ENCODE data around the gene REM2.

The REM2 gene

DNA sequence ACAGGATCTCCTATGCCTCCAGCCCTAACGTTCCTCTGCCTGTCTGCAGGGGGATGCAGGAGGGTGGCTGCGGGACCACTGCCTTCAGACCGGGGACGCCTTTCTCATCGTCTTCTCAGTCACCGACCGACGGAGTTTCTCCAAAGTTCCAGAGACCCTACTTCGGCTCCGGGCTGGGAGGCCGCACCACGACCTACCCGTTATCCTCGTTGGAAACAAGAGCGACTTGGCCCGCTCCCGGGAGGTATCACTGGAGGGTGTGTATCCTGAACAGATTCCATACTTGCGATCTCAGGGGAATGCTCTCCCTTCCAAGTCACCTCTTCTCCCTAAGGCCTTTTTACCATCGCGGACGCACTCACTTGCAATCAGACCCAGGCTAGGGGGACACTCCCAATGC, 3.0 kb downstream of the REM2 start:
- intact Hi-C loops (cut with DNase I) = no loop called here
- DNase-seq = no peak

DNA sequence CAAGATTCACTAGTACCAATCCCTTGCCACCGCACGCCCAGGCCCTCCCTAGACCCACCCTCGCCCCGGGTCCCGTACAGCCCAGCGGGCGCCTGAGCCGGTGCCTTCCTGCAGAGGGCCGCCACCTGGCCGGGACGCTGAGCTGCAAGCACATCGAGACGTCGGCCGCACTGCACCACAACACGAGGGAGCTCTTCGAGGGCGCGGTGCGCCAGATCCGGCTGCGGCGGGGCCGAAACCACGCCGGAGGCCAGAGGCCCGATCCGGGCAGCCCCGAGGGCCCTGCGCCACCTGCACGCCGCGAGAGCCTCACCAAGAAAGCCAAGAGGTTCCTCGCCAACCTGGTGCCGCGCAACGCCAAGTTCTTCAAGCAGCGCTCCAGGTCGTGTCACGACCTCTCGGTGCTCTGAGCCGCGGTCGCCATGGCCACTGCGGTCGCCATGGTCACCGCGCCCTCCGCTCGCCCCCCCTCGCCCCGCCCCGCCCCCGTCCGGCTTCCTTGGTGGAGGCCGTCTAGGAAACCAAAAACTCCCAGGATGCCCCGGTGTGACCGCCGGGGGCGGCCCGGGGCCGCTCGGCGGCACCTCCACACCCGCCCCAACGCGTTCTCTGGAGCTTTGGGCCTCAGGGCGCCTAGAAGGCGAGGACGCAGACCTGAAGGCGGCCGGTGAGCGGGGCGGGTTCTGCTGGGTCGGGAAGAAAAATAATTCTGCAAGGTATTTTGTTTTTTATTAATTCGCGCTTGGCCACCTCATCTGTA, 3.7 kb downstream of the REM2 start:
- peak in 20 of 42 donors; percentile 14 to 61 (median 34) for DNase-seq
- intact Hi-C loops (cut with DNase I) = no loop called here

DNA sequence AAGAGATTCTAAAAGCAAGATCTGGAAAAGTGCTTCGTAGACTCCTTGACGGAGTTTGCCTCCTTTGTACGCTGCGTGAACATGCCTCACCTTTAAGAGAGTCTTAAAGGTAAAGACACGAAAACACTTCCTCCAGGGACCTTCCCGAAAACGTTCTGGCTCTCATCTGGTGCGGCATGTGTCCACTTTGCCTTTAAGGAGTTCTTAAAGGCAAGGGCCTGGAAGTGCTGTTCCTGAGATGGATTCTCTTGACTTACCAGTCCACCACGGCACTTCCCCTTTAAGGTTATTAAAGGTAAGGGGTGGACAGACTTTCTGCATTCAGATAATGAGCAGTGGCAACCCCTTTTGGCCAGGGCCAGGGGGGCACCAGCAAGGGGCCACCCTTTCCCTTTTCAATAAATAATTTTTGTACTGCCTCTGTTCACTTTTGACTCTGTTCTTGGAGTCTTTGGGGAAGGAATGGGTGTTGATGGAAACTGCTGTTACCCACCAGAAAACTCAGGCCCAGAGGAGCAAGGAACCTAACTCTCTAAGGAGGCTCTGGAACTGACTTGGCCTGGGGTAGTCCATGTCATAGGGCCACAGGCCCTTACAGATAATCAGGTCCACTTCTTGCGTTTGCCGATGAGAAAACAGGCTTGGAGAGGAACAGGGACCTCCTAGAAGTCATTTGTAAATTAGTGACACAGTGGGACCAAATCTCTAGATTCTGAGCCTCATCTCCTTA, 4.4 kb downstream of the REM2 start:
- intact Hi-C loops (cut with DNase I) = no loop called here
- DNase-seq = no peak

DNA sequence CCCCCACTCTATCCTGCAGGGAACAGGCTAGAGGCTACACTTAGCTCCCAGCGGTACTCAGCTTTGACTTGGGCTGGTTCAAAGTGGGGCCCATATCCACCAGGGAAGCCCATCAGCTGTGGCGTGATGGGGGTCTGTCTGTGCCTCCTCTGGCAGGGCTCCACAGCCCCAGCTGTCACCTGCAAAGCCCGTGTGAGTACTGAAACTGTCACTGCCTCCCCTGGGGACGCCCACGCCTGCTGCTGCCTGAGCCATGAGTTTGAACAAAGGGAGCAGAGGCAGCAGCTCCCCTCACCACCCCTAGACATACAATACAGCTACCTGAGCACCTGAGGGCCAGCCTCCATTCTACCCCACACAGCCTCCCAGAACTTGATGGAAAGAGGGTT, 5.0 kb downstream of the REM2 start:
- intact Hi-C loops (cut with DNase I) = no loop called here
- peak; percentile 40 to 92 (median 78) for DNase-seq

DNA sequence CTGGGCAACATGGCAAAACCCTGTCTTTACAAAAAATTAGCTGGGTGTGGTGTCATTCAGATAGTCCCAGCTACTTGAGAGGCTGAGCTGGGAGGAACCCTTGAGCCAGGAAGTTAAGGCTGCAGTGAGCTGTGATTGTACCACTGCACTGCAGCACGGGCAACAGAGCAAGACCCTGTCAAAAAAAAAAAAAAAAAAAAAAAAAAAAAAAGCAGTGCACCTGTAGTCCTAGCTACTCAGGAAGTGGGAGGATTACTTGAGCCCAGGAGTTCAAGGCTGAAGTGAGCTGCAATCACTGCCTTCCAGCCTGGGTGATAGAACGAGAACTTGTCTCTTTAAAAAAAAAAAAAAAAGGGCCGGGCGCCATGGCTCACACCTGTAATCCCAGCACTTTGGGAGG, 5.6 kb downstream of the REM2 start:
- DNase-seq = no peak
- intact Hi-C loops (cut with DNase I) = no loop called here

DNA sequence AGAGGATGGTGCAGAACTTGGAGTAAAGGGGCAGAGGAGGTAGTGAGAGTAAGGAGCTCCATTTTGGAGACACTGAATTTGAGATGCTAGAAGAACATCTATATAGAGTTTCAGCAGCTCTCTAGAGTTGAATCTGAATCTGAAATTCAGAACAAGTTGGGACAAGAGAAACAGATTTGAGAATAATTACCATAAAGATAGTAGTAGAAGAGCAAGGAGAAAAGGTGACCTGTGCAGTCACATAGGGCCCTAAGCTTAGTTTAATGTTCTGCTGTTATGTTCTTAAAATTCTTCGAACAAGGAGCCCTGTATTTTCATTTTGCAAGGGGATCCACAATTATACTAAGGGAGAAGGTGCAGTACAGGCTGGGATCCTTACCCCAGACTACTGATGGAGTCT, 7.4 kb downstream of the REM2 start:
- no peak for DNase-seq
- intact Hi-C loops (cut with DNase I) = no loop called here

DNA sequence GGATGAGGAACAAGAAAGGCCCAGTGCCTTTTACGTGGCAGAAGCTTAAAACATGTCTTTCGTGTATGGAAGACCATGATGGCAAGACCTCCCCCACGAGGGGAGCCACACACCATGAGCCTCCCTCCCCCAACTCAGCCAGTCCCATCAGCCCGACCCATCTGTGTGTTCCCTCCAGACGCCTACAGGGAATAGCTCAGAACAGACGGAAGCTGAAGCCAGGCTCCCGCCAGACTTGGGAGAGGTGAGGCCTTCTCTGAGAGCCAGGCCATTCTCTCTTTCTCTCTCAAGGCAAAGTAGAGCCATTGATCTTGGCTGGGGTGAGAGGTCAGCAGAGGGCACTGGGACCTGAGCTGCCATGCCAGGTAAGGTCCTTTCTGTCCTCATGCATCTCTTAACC, 9.5 kb downstream of the REM2 start:
- DNase-seq = no peak
- intact Hi-C loops (cut with DNase I) = no loop called here

DNA sequence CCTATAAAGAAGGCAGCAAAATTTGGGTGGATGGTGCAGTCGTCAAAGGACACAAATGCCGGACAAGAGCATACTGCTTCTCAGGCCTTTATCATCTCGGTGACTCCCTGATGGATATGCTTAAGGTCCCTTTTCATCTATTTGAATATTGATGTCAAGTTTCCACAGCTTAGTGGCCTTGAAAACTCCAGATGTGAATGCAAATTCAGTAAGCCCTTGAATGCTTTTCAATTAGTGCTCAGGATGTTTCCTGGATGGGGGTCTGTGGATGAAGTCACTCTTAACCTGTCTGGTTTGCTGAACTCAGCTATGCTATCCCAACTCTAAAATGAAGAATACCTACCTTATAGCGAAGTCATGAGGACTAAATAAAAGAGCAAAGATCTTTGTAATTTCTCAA, 10.7 kb downstream of the REM2 start:
- intact Hi-C loops (cut with DNase I) = no loop called here
- DNase-seq = no peak

DNA sequence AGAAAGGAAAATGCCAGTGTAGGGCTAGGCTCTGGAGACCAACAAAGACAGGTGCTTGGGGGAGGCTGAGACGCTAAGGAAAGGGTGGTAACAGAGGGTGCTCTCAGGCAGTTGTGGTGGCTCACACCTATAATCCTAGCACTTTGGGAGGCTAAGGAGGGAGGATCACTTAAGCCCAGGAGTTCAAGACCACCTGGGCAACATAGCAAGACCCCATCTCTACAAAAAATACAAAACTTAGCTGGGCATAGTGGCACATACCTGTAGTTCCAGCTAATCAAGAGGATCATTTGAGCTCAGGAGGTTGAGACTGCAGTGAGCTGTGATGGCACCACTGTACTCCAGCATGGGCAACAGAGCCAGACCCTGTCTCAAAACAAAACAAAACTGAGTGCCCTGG, 12.4 kb downstream of the REM2 start:
- intact Hi-C loops (cut with DNase I) = no loop called here
- DNase-seq = no peak

DNA sequence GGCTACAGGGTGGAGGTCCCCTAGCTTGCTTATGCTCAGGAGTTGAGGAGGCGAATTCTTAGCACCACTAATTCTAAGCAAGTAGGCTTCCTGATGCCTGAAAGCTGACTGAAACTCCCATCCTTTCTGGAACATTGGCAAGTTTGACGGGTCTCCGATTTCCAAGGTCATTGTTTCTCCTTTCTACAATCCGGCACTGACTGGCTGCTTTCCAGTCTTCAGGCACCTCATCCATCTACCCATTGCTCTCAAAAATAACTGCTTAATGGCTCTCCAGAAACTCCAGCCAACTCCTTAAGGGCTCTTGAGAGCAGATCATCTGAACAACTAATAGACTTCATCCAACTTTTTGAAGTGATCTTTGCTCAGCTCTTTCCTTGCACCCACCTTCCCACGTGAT, 13.3 kb downstream of the REM2 start:
- intact Hi-C loops (cut with DNase I) = no loop called here
- no peak for DNase-seq

DNA sequence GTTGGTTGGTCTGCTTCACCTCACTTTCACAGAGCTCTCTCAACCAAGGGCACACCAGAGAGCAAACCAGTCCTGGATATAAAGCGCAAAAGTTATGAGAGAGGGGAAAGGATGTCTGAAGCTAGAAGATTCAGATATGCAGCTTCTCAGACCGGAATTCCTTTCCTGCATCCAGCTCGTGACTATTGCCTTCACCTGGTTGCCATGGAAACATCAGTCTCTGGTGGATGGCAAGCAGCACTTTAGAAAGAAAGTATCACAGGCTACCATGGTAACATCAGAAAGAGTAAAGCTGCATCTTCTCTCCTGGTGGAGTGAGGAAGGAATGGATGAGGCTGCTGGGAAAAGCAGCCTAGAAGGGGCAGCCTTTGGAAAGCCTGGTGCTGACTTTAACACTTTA, 13.7 kb downstream of the REM2 start:
- intact Hi-C loops (cut with DNase I) = no loop called here
- peak in 21 of 42 donors; percentile 23 to 78 (median 49) for DNase-seq

DNA sequence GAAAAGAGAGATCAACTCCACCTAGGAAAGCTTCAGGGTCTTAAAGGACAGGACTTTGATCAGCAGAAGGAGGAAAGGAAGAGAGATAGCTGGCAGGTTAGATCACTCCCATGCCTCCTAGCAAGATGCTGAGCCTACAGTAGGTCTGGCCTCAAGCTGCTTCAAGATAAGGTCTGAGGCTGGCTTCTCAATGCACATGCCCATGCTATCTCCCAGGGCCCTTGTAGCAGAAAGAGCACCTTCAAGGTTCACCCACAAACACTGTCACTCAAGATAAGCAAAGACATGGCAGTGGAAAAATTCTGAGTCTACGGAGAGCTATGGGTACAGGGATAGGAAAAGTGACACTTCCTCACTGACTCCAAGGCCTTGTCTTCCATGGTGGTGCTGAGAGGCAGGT, 14.3 kb downstream of the REM2 start:
- DNase-seq = no peak

DNA sequence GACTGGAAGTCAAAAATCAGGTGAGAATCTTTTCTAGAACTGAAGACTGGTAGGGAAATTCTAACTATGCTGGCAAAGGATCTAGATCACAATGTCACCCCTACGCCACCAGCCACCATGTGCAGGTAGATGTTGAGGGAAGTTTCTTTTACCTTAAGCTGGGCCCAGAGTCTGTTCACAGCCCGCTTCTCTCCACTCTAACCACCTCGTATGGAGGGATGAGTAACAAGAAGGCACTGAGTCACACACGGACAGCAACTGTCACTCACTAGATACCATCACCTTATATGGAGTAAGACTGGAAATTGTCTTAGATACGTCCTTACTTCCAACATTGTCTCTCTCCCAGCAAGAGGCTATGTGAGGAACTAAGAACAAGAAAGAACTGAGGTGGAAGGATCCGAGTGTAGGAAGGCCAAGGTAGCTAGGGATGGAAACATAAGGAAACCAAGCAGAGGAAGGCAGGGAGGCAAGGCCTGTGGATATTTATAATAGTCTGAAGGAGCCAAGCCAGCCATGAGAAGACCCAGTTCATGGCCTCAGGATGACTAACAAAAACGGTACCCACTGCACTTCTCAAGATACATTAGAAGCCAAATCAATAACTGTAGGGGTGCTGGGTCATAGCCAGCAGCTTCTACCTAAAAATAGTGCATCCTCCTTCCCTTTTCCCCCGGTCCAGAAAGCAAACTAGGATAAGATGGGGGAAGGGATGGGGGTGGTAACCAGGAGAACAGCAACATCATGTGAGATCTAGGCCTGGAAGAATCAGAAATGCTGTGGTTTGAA, 15.5 kb downstream of the REM2 start:
- peak in 3 of 42 donors; percentile 34 to 56 (median 36) for DNase-seq
- intact Hi-C loops (cut with DNase I) = no loop called here

More for the DNA sequence above, 14.3 kb downstream of the REM2 start:
- intact Hi-C loops (cut with DNase I) = no loop called here

DNA sequence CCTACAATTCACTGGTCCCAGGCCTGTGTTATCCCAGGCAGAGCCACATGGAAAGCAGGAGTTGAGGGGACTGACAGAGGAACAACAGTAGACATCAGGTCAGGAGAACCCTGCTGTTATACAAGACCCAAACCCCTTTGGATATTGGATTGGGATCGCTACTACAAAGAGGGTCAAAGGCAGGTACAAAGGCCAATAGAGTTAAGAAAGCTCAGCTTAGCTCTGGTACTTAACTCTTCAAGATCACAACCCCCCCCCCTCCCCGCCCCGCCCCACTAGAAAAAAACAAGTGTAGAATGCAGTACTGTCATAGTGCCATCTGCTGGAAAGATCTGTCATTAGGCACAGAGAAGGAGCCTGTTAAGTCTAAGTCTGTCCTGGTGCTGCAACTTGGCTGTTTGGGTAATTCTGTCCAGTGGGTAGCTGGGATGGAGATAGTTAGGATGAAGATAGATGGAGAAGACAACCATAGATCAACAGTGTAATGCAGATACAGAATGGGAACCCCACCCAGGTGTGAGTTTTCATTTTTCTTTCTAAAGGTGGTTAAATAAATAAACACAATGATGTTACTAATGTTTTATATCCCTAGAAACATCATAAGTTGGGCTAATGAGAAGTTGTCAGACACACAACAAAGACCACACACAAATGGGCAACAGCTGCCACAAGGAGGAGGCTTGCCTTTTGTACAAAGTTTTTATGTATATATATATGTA, 17.2 kb downstream of the REM2 start:
- intact Hi-C loops (cut with DNase I) = loop anchor here (10.0 kb wide), 1 partner anchor 65 kb away; the partner anchor contains the start of gene MMP14
- DNase-seq = peak in 13 of 42 donors; percentile 43 to 71 (median 55)

DNA sequence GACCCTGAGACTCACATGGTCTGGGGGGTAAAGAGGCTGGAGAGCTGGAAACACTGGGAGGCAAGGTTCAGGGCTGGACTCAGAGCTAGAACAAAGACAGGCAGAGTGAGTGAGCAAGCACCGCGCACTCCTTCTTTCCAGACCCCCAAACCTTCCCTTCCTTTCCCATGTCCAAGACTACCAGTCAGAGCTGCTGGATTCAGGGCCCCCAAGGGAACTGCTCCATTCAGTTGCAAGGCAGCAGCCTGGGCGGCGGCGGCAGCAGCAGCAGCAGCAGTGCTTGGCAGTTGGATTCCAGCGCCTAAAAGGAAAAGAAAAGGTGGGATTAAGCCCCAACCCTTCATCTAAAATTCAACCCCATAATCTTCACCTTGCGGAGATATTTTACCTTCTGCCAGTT, 18.8 kb downstream of the REM2 start:
- no peak for DNase-seq
- intact Hi-C loops (cut with DNase I) = loop anchor here (10.0 kb wide), 1 partner anchor 67 kb away; the partner anchor contains the start of gene MMP14

DNA sequence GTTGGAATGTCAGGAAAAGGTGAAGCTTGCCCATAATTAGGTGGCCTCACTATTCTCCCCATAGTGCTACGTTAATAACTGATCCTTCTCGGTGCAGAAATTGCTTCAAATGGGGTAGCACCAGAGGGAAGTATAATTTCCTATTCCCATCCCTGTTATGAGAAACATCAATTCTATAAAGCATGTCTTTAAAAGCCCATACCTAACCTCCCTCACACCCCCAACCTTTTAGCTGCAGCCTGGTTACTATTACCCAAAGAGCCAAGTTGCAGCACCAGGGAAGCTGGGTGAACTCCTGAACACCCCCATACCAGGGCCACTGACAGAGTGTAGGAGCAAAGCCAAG, 20.7 kb downstream of the REM2 start:
- no peak for DNase-seq
- intact Hi-C loops (cut with DNase I) = loop anchor here (10.0 kb wide), 1 partner anchor 69 kb away; the partner anchor contains the start of gene MMP14

DNA sequence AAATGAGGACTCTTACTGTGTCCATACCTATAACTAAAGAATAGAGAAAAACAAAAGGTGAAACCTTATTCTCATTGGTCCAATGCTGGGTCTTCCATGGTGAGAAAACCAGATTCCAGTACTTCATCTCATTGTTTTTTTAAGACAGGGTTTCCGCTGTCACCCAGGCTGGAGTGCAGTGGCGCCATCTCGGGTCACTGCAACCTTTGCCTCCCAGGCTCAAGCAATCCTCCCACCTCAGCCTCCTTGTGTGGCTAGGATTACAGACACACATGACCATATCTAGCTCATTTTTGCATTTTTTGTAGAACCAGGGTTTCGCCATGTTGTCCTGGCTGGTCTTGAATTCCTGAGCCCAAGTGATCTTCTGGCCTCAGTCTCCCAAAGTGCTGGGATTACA, 22.6 kb downstream of the REM2 start:
- intact Hi-C loops (cut with DNase I) = loop anchor here (10.0 kb wide), 1 partner anchor 71 kb away; the partner anchor contains the start of gene MMP14
- no peak for DNase-seq

DNA sequence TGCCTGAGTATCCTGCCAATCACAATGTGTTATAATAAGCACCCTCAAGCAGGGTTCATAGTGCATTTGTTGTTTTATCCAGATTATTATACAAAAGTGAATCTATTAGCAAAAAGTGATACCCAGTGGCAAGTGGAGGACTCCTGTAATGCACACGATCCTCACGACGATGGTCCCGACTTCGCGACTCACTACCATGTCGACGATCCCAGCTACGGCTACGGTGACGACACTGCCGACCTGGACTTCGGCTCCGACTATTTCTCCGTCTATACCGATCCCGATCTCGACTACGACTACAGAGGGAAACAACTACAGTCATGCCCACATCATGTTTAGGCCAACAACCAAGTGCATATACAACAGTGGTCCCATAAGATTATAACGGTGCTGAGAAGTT, 23.1 kb downstream of the REM2 start:
- intact Hi-C loops (cut with DNase I) = loop anchor here (10.0 kb wide), 1 partner anchor 71 kb away; the partner anchor contains the start of gene MMP14
- DNase-seq = no peak

DNA sequence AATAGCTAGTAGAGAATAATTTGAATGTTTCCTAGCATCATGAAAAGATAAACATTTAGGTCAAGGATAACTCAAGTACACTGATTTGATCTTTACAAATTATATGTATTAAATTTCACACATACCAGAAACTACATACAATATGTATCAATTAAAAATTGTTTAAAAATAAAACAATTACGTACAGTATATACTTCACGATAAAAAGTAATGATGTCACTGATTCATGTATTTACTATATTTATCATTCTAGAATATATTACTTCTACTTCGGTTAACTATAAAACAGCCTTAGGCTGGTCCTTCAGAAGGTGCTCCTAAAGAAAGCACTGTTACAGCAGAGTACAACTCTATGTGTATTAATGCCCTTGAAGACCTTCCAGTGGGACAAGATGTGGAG, 24.4 kb downstream of the REM2 start:
- no peak for DNase-seq
- intact Hi-C loops (cut with DNase I) = loop anchor here (10.0 kb wide), 1 partner anchor 73 kb away; the partner anchor contains the start of gene MMP14

All from head of caudate nucleus (tissue), 42 donors.